Measurements from ENCODE around the gene BANF2.

BANF2 gene

DNA sequence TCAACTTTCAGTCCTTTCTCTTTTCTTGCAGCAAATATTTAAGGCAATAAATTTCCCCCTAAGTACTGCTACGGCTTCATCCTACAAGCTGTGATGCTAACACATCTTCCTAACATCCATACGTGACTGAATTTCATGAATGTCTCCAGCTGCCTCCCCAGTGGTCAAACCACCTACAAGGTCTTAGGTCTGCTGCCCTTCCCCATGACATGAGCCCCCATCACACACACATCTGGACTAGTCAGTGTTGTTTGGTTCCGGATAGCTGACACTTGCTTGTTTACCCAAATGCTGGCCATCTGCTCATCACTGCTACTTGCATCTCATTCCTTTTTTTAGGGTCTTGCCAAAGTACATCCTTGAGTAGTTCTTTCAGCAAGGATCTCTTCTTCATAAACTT is 32.3 kb upstream of the BANF2 start:
- no peak overlapping the region for H3K4me3 ChIP-seq
- peaks cover 13 to 93% (median 59%) of the 10 kb centered on the region in 11 experiments; a peak in 18 of 22 replicates for H4K20me1 ChIP-seq
- H3K4me2 ChIP-seq, result peak overlapping the region in 2 of 11 experiments; percentile 4 to 7; a peak in 2 of 22 replicates
- H3K9me3 ChIP-seq (replicated peaks in 1 of 11), result peaks cover 0 to 8% (median 0%) of the 10 kb centered on the region in 11 experiments; a peak in 3 of 22 replicates
- no peak for TF ChIP-seq Cebpa-rat (IDR thresholded peaks at IDR 0.05)
- peaks cover 17 to 54% (median 36%) of the 10 kb centered on the region in 11 experiments; a peak in 20 of 22 replicates for H3K36me3 ChIP-seq
- H3K27ac ChIP-seq, result no peak overlapping the region
- peaks cover 59 to 87% (median 75%) of the 10 kb centered on the region in 10 experiments for H3K4me1 ChIP-seq
- H3K9ac ChIP-seq, result no peak overlapping the region
- no peaks in the 10 kb centered on the region for H3K27me3 ChIP-seq

DNA sequence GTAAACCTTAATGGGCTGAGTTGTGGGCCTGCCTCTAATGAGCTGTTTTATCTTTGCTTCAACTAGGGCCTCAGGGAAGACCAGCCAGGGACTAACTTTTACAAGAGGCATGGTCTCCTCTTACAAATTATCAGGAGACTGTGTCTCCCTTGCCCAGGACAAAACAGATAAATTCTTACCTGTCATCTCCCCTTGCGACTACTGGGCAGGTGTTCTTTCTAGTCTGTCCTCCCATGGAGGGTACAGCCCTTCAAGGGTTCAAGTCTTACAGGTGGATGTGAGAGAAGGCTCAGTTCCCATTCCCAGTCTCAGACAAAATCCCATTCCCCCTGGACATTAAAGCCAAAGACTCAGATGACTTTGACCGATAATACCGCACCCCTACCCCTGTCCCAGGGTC is 31.3 kb upstream of the BANF2 start:
- H3K9me3 ChIP-seq (replicated peaks in 1 of 11), result peaks cover 0 to 8% (median 0%) of the 10 kb centered on the region in 11 experiments; a peak in 3 of 22 replicates
- no peak overlapping the region for H3K4me3 ChIP-seq
- no peak overlapping the region for H3K9ac ChIP-seq
- H3K4me2 ChIP-seq, result peak overlapping the region in 3 of 11 experiments; percentile 7 to 34 (median 21); a peak in 2 of 22 replicates
- H3K27ac ChIP-seq, result no peak overlapping the region
- H4K20me1 ChIP-seq, result peaks cover 10 to 93% (median 59%) of the 10 kb centered on the region in 11 experiments; a peak in 17 of 22 replicates
- H3K27me3 ChIP-seq, result no peaks in the 10 kb centered on the region
- H3K36me3 ChIP-seq, result peaks cover 17 to 64% (median 46%) of the 10 kb centered on the region in 11 experiments; a peak in 20 of 22 replicates
- no peak for TF ChIP-seq Cebpa-rat (IDR thresholded peaks at IDR 0.05)
- H3K4me1 ChIP-seq, result peaks cover 49 to 87% (median 68%) of the 10 kb centered on the region in 10 experiments

DNA sequence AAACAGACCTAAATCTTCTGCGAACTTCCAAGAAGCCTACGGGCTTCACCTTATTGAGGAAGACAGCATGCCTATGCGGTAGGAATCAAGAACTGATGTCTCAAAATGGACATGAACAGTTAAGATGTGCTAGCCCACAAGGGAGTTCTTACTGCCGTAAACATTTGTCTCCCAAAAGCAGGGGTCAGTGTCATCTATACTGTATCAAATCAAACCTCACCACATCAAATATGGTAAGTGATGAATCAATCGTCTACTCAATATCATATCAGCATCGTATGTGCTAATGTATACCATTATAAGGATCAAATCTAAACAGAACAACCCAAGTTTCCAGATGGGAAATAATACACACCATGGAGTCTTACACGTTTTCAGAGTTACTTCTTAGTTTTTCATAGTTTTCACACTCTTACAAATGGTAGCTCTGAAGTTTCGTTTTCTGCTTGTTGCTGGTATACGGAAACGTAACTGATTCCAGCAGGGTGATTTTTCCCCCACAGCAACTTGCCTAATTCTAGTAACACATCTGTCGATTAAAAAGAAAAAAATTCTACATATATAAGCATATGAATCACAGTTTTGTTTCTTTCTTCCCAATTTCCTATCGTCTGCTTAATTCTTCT is 30.3 kb upstream of the BANF2 start:
- Histone ChIP-seq H3K9me3 (replicated peaks in 1 of 11) (peaks cover 0 to 8% (median 0%) of the 10 kb centered on the region in 11 experiments; a peak in 3 of 22 replicates), H3K27me3 (no peaks in the 10 kb centered on the region), H4K20me1 (peaks cover 10 to 93% (median 58%) of the 10 kb centered on the region in 11 experiments; a peak in 16 of 22 replicates), H3K4me1 (peaks cover 39 to 81% (median 58%) of the 10 kb centered on the region in 10 experiments), H3K36me3 (peaks cover 17 to 74% (median 47%) of the 10 kb centered on the region in 11 experiments; a peak in 20 of 22 replicates), H3K27ac (no peak overlapping the region), H3K4me3 (no peak overlapping the region), H3K4me2 (peak overlapping the region in 5 of 11 experiments; percentile 12 to 39 (median 34); a peak in 6 of 22 replicates), H3K9ac (no peak overlapping the region)
- TF ChIP-seq Cebpa-rat (IDR thresholded peaks at IDR 0.05), result no peak

DNA sequence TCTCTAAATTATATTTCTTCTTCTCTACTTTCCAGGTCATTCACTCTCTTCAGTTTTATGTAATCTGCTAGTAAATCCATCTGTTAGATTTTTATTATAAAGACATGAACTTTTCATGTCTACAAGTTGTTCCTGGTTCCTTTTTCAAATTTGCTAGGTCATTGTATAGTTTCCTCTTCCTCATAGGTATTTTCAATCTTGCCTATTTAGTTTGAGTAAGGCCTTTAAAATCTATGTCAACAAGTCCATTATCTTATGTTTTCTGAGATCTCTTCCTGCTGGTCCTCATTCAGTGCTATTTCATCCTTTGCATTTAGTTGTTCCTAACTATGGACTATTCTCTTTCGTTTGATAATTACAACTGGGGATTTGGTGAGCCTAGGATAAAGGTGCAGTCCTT is 28.8 kb upstream of the BANF2 start:
- Histone ChIP-seq H3K27ac (peak overlapping the region in 6 of 11 experiments; percentile 4 to 44 (median 19); a peak in 7 of 22 replicates), H3K4me2 (peak overlapping the region in 6 of 11 experiments; percentile 32 to 80 (median 70); a peak in 11 of 22 replicates), H3K27me3 (no peaks in the 10 kb centered on the region), H3K9ac (no peak overlapping the region), H4K20me1 (peaks cover 23 to 93% (median 64%) of the 10 kb centered on the region in 11 experiments; a peak in 18 of 22 replicates), H3K36me3 (peaks cover 27 to 90% (median 63%) of the 10 kb centered on the region in 11 experiments), H3K4me3 (no peak overlapping the region), H3K9me3 (replicated peaks in 1 of 11) (peaks cover 0 to 8% (median 0%) of the 10 kb centered on the region in 11 experiments; a peak in 3 of 22 replicates), H3K4me1 (peaks cover 28 to 65% (median 46%) of the 10 kb centered on the region in 10 experiments)
- TF ChIP-seq Cebpa-rat (IDR thresholded peaks at IDR 0.05), result no peak

DNA sequence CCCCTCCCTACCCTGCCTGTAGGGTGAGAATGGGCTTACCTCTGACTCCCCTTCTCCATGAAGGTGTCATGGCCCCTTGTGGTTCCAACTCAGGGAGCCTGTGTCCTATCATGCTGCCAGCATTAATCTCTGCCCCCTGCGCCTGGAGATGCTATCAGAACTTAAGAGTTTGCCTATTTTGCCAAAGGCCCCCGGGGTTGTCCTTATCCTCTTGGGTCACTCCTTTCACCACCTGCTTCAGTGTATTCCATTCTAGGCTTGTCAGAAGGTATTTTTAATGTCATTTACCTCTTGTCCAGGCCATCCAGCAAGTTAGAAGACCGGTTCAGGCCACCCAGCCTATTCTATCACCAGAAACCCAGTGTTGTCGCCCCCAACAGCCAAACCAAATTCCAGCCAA is 28.2 kb upstream of the BANF2 start:
- Histone ChIP-seq H4K20me1 (peaks cover 29 to 93% (median 68%) of the 10 kb centered on the region in 11 experiments; a peak in 19 of 22 replicates), H3K4me3 (no peak overlapping the region), H3K27ac (peak overlapping the region in 6 of 11 experiments; percentile 4 to 44 (median 19); a peak in 7 of 22 replicates), H3K9me3 (replicated peaks in 1 of 11) (peaks cover 0 to 8% (median 0%) of the 10 kb centered on the region in 11 experiments; a peak in 3 of 22 replicates), H3K27me3 (no peaks in the 10 kb centered on the region), H3K36me3 (peaks cover 32 to 95% (median 69%) of the 10 kb centered on the region in 11 experiments), H3K4me1 (peaks cover 25 to 62% (median 40%) of the 10 kb centered on the region in 10 experiments), H3K4me2 (peak overlapping the region in 6 of 11 experiments; percentile 32 to 80 (median 70); a peak in 11 of 22 replicates), H3K9ac (no peak overlapping the region)
- no peak for TF ChIP-seq Cebpa-rat (IDR thresholded peaks at IDR 0.05)

DNA sequence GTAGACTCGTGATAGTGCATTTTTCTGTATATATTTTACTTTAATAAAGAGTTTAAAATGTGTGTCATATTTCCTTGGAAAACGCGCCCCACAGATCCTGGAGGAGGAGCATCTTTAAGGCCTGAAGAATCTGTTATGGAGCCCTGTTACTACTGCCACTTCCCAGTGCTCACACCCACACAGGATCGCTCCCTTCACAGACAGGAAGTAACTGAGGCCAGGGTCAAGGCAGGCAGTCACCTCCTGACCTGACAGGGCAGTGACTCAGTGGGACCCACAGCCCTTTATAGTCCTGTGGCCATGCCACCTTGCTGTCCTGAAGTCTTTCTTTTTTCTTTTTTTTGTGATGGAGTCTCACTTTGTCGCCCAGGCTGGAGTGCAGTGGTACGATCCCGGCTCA is 26.7 kb upstream of the BANF2 start:
- H3K36me3 ChIP-seq, result peaks cover 44 to 100% (median 78%) of the 10 kb centered on the region in 11 experiments

DNA sequence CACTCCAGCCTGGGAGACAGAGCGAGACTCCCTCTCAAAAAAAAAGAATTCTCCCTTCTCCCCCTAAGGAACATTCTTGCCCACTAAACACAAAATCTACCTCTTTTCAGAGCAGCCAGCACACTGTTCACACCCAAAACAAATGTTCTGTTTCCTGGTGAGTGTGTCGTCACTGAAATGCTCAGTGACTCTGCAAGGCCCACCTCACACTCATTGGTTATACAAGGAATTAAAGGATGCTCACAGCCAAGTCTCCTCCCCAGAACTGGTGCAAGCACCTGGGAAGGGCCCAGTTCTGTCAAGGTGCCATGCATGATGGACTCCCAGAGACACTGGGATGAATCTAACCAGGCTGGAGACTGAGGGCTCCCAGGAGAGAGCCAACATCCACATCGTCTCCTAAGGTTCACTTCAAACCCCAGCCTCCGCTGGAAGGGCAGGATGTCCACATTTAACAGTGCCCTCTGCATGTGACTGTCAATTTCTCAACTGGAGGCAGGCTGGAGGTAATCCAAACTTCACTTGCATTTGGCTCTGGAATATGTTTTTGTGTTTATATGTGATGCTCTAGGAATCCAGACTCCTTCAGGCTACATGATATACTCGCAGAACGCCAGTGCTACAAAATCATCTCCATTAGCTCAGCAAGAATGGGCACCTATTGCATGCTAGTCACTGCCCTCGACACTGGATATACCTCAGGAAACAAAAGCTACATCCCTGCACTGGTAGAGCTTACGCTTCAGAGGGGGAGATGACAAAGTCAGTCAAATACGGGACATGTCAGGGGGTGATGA is 24.8 kb upstream of the BANF2 start:
- no peak for TF ChIP-seq Cebpa-rat (IDR thresholded peaks at IDR 0.05)
- Histone ChIP-seq H3K27me3 (no peaks in the 10 kb centered on the region), H3K9ac (no peak overlapping the region), H3K27ac (no peak overlapping the region), H3K4me3 (no peak overlapping the region), H4K20me1 (peaks cover 29 to 99% (median 85%) of the 10 kb centered on the region in 11 experiments; a peak in 20 of 22 replicates), H3K9me3 (replicated peaks in 1 of 11) (peaks cover 0 to 8% (median 0%) of the 10 kb centered on the region in 11 experiments; a peak in 3 of 22 replicates), H3K4me2 (no peak overlapping the region), H3K36me3 (peaks cover 41 to 97% (median 79%) of the 10 kb centered on the region in 11 experiments), H3K4me1 (peaks cover 13 to 59% (median 32%) of the 10 kb centered on the region in 10 experiments)

More for the DNA sequence above, 26.7 kb upstream of the BANF2 start:
- no peak for TF ChIP-seq Cebpa-rat (IDR thresholded peaks at IDR 0.05)
- H3K27me3 ChIP-seq, result no peaks in the 10 kb centered on the region
- H3K9me3 ChIP-seq (replicated peaks in 1 of 11), result peaks cover 0 to 8% (median 0%) of the 10 kb centered on the region in 11 experiments; a peak in 3 of 22 replicates
- H3K4me3 ChIP-seq, result no peak overlapping the region
- H4K20me1 ChIP-seq, result peaks cover 29 to 93% (median 75%) of the 10 kb centered on the region in 11 experiments; a peak in 20 of 22 replicates
- peaks cover 15 to 63% (median 30%) of the 10 kb centered on the region in 10 experiments for H3K4me1 ChIP-seq
- H3K9ac ChIP-seq, result no peak overlapping the region
- peak overlapping the region in 3 of 11 experiments; percentile 72 to 80 (median 74); a peak in 5 of 22 replicates for H3K4me2 ChIP-seq
- H3K27ac ChIP-seq, result no peak overlapping the region

Data from BLaER1 treated with 17β-estradiol and CSF1 and Interleukin-3, amounts not matched to agents 10 nM and 100 nM (cell line).